Measurements from ENCODE around the gene LGALS9B. TPM values are rescaled to one million over a fixed set of nuclear protein-coding genes. Genes with fewer than 3 reads are reported as not detected.
"Not testable (repeated sequence)": the region's sequence is repeated elsewhere in the genome, so short reads cannot be mapped to it uniquely, and the experiment has no call there.

Gene LGALS9B
- total and polyA plus RNA-seq, 4 donors, result not detected

GRCh38 chr17:20500346-20500745 lies 33.0 kb upstream of the LGALS9B start:
- not testable (repeated sequence) for H3K36me3 ChIP-seq (ENCODE audit: control insufficient read depth in 4 of 4, insufficient read depth in 3 of 4, low read depth in 1 of 4, low read length in 3 of 4); H3K4me1 ChIP-seq (ENCODE audit: control insufficient read depth in 4 of 4, insufficient read depth in 4 of 4, low read length in 3 of 4); H3K9me3 ChIP-seq (ENCODE audit: control insufficient read depth in 4 of 4, low read length in 3 of 4); H3K9ac ChIP-seq (ENCODE audit: low read depth in 1 of 2, low read length in 2 of 2); DNase-seq (ENCODE audit: low spot score); H3K27ac ChIP-seq (ENCODE audit: low read depth in 1 of 2, low read length in 2 of 2); H3K27me3 ChIP-seq (ENCODE audit: control insufficient read depth in 4 of 4, insufficient read depth in 4 of 4, low read length in 3 of 4); H3K4me3 ChIP-seq (ENCODE audit: low read depth in 1 of 3, low read length in 3 of 3)
- 78% methylated on average over 4 of the region's 4 CpGs for WGBS

GRCh38 chr17:20495420-20495819 lies 28.1 kb upstream of the LGALS9B start:
- not testable (repeated sequence) for H3K27me3 ChIP-seq (ENCODE audit: control insufficient read depth in 4 of 4, insufficient read depth in 4 of 4, low read length in 3 of 4); H3K4me1 ChIP-seq (ENCODE audit: control insufficient read depth in 4 of 4, insufficient read depth in 4 of 4, low read length in 3 of 4); DNase-seq (ENCODE audit: low spot score); H3K9me3 ChIP-seq (ENCODE audit: control insufficient read depth in 4 of 4, low read length in 3 of 4); H3K9ac ChIP-seq (ENCODE audit: low read depth in 1 of 2, low read length in 2 of 2); H3K4me3 ChIP-seq (ENCODE audit: low read depth in 1 of 3, low read length in 3 of 3); H3K27ac ChIP-seq (ENCODE audit: low read depth in 1 of 2, low read length in 2 of 2); H3K36me3 ChIP-seq (ENCODE audit: control insufficient read depth in 4 of 4, insufficient read depth in 3 of 4, low read depth in 1 of 4, low read length in 3 of 4)
- 74% methylated on average over 5 of the region's 5 CpGs for WGBS

- H3K4me3 ChIP-seq (ENCODE audit: low read depth in 1 of 3, low read length in 3 of 3); DNase-seq (ENCODE audit: low spot score); H3K9me3 ChIP-seq (ENCODE audit: control insufficient read depth in 4 of 4, low read length in 3 of 4); H3K27ac ChIP-seq (ENCODE audit: low read depth in 1 of 2, low read length in 2 of 2); H3K4me1 ChIP-seq (ENCODE audit: control insufficient read depth in 4 of 4, insufficient read depth in 4 of 4, low read length in 3 of 4); H3K9ac ChIP-seq (ENCODE audit: low read depth in 1 of 2, low read length in 2 of 2); H3K36me3 ChIP-seq (ENCODE audit: control insufficient read depth in 4 of 4, insufficient read depth in 3 of 4, low read depth in 1 of 4, low read length in 3 of 4); H3K27me3 ChIP-seq (ENCODE audit: control insufficient read depth in 4 of 4, insufficient read depth in 4 of 4, low read length in 3 of 4): not testable (repeated sequence)
- WGBS, result 85% methylated on average over 6 of the region's 9 CpGs
These were observed 27.4 kb upstream of the LGALS9B start for GRCh38 chr17:20494735-20495134.

GRCh38 chr17:20494147-20494546 lies 26.8 kb upstream of the LGALS9B start:
- not testable (repeated sequence) for H3K27me3 ChIP-seq (ENCODE audit: control insufficient read depth in 4 of 4, insufficient read depth in 4 of 4, low read length in 3 of 4); H3K9me3 ChIP-seq (ENCODE audit: control insufficient read depth in 4 of 4, low read length in 3 of 4); H3K36me3 ChIP-seq (ENCODE audit: control insufficient read depth in 4 of 4, insufficient read depth in 3 of 4, low read depth in 1 of 4, low read length in 3 of 4); DNase-seq (ENCODE audit: low spot score); H3K4me1 ChIP-seq (ENCODE audit: control insufficient read depth in 4 of 4, insufficient read depth in 4 of 4, low read length in 3 of 4); H3K27ac ChIP-seq (ENCODE audit: low read depth in 1 of 2, low read length in 2 of 2); H3K4me3 ChIP-seq (ENCODE audit: low read depth in 1 of 3, low read length in 3 of 3); H3K9ac ChIP-seq (ENCODE audit: low read depth in 1 of 2, low read length in 2 of 2)
- WGBS, result 98% methylated on average over 8 of the region's 9 CpGs

GRCh38 chr17:20492971-20493370 lies 25.6 kb upstream of the LGALS9B start:
- not testable (repeated sequence) for DNase-seq (ENCODE audit: low spot score); H3K4me1 ChIP-seq (ENCODE audit: control insufficient read depth in 4 of 4, insufficient read depth in 4 of 4, low read length in 3 of 4); H3K9me3 ChIP-seq (ENCODE audit: control insufficient read depth in 4 of 4, low read length in 3 of 4); H3K27me3 ChIP-seq (ENCODE audit: control insufficient read depth in 4 of 4, insufficient read depth in 4 of 4, low read length in 3 of 4); H3K36me3 ChIP-seq (ENCODE audit: control insufficient read depth in 4 of 4, insufficient read depth in 3 of 4, low read depth in 1 of 4, low read length in 3 of 4); H3K9ac ChIP-seq (ENCODE audit: low read depth in 1 of 2, low read length in 2 of 2); H3K27ac ChIP-seq (ENCODE audit: low read depth in 1 of 2, low read length in 2 of 2); H3K4me3 ChIP-seq (ENCODE audit: low read depth in 1 of 3, low read length in 3 of 3)
- 82% methylated on average over 6 of the region's 8 CpGs for WGBS

GRCh38 chr17:20492099-20492498 lies 24.8 kb upstream of the LGALS9B start:
- not testable (repeated sequence) for H3K4me1 ChIP-seq (ENCODE audit: control insufficient read depth in 4 of 4, insufficient read depth in 4 of 4, low read length in 3 of 4); H3K9me3 ChIP-seq (ENCODE audit: control insufficient read depth in 4 of 4, low read length in 3 of 4); H3K4me3 ChIP-seq (ENCODE audit: low read depth in 1 of 3, low read length in 3 of 3); H3K27me3 ChIP-seq (ENCODE audit: control insufficient read depth in 4 of 4, insufficient read depth in 4 of 4, low read length in 3 of 4); H3K36me3 ChIP-seq (ENCODE audit: control insufficient read depth in 4 of 4, insufficient read depth in 3 of 4, low read depth in 1 of 4, low read length in 3 of 4); H3K27ac ChIP-seq (ENCODE audit: low read depth in 1 of 2, low read length in 2 of 2); H3K9ac ChIP-seq (ENCODE audit: low read depth in 1 of 2, low read length in 2 of 2); DNase-seq (ENCODE audit: low spot score)
- 35% methylated on average over 4 of the region's 6 CpGs for WGBS

- not testable (repeated sequence) for DNase-seq (ENCODE audit: low spot score); H3K36me3 ChIP-seq (ENCODE audit: control insufficient read depth in 4 of 4, insufficient read depth in 3 of 4, low read depth in 1 of 4, low read length in 3 of 4); H3K4me3 ChIP-seq (ENCODE audit: low read depth in 1 of 3, low read length in 3 of 3); H3K27me3 ChIP-seq (ENCODE audit: control insufficient read depth in 4 of 4, insufficient read depth in 4 of 4, low read length in 3 of 4); H3K9ac ChIP-seq (ENCODE audit: low read depth in 1 of 2, low read length in 2 of 2); H3K9me3 ChIP-seq (ENCODE audit: control insufficient read depth in 4 of 4, low read length in 3 of 4); H3K4me1 ChIP-seq (ENCODE audit: control insufficient read depth in 4 of 4, insufficient read depth in 4 of 4, low read length in 3 of 4); H3K27ac ChIP-seq (ENCODE audit: low read depth in 1 of 2, low read length in 2 of 2)
- 23% methylated on average over 6 of the region's 6 CpGs for WGBS
These were observed 17.6 kb upstream of the LGALS9B start for GRCh38 chr17:20484930-20485329.

GRCh38 chr17:20479889-20480591 lies 12.7 kb upstream of the LGALS9B start:
- H3K4me3 ChIP-seq (ENCODE audit: low read depth in 1 of 3, low read length in 3 of 3); H3K27ac ChIP-seq (ENCODE audit: low read depth in 1 of 2, low read length in 2 of 2); H3K4me1 ChIP-seq (ENCODE audit: control insufficient read depth in 4 of 4, insufficient read depth in 4 of 4, low read length in 3 of 4); DNase-seq (ENCODE audit: low spot score); H3K9me3 ChIP-seq (ENCODE audit: control insufficient read depth in 4 of 4, low read length in 3 of 4); H3K36me3 ChIP-seq (ENCODE audit: control insufficient read depth in 4 of 4, insufficient read depth in 3 of 4, low read depth in 1 of 4, low read length in 3 of 4); H3K27me3 ChIP-seq (ENCODE audit: control insufficient read depth in 4 of 4, insufficient read depth in 4 of 4, low read length in 3 of 4); H3K9ac ChIP-seq (ENCODE audit: low read depth in 1 of 2, low read length in 2 of 2): not testable (repeated sequence)
- 85% methylated on average over 6 of the region's 8 CpGs for WGBS
